Measurements from ENCODE around the gene SORCS2. TPM values are rescaled to one million over a fixed set of nuclear protein-coding genes. Genes with fewer than 3 reads are reported as not detected.

SORCS2 gene
- total RNA-seq, 4 donors from 2014 or later = 0.53 to 9.9 (median 0.90) TPM

DNA sequence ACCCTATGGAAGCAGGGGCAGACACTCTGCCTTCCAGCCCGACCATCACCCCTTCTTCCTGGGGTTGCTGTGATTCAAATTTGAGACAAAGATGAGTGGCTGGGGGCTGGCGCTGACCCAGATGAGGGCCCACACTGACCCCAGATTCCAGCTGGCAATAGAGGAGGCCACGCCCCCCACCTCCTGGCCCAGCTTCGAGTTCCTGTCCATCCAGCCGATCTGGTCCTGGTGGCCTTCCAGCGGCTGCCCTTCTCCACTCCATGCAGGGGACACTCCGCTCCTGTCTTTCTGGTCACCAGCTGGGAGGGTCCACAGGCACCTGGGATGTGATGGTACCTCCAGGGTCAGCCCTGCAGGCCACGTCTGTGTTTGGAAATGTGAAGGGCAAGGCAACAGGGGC, 340.9 kb downstream of the SORCS2 start:
- Histone ChIP-seq H3K36me3 (no peaks in the 10 kb centered on the region), H3K9me3 (no peaks in the 10 kb centered on the region), H3K4me1 (no peaks in the 10 kb centered on the region)

DNA sequence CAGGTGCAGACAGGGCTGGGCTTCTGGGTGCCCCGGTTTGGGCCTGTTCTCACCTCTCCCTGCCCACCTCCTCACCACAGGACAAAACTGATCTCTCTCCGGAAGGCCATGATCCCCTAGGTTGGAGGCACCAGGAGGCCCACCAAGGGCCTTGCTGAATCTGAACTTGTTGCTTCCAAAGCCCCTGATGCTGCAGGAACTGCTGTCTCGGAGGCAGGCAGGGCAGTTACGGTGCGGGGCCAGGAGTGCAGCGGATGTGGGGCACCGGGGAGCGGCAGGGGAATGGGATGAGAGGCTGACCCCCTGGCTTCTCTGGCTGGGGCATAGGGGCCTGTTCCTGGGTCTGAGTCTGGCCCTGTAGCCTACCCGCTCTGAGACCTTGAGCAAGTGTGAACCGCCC, 342.8 kb downstream of the SORCS2 start:
- Histone ChIP-seq H3K27ac (no peak overlapping the region), H3K4me1 (no peaks in the 10 kb centered on the region), H3K9me3 (peaks cover 0 to 9% (median 3%) of the 10 kb centered on the region in 4 donors), H3K27me3 (no peaks in the 10 kb centered on the region), H3K4me3 (no peak overlapping the region), H3K36me3 (no peaks in the 10 kb centered on the region)
- DNase-seq = no peak
- no peak for TF ChIP-seq POLR2A (IDR thresholded peaks at IDR 0.05)

More for the DNA sequence above, 340.9 kb downstream of the SORCS2 start:
- TF ChIP-seq, protein P1, sequence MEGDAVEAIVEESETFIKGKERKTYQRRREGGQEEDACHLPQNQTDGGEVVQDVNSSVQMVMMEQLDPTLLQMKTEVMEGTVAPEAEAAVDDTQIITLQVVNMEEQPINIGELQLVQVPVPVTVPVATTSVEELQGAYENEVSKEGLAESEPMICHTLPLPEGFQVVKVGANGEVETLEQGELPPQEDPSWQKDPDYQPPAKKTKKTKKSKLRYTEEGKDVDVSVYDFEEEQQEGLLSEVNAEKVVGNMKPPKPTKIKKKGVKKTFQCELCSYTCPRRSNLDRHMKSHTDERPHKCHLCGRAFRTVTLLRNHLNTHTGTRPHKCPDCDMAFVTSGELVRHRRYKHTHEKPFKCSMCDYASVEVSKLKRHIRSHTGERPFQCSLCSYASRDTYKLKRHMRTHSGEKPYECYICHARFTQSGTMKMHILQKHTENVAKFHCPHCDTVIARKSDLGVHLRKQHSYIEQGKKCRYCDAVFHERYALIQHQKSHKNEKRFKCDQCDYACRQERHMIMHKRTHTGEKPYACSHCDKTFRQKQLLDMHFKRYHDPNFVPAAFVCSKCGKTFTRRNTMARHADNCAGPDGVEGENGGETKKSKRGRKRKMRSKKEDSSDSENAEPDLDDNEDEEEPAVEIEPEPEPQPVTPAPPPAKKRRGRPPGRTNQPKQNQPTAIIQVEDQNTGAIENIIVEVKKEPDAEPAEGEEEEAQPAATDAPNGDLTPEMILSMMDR (IDR thresholded peaks at IDR 0.05) = no peak
- TF ChIP-seq POLR2A (IDR thresholded peaks at IDR 0.05) = no peak
- no peak overlapping the region for H3K4me3 ChIP-seq
- no peak for DNase-seq
- no peak overlapping the region for H3K27ac ChIP-seq
- H3K27me3 ChIP-seq = no peaks in the 10 kb centered on the region

- H3K27ac ChIP-seq = no peak overlapping the region
- DNase-seq = no peak
- no peaks in the 10 kb centered on the region for H3K27me3 ChIP-seq
- TF ChIP-seq POLR2A (IDR thresholded peaks at IDR 0.05) = no peak
- TF ChIP-seq, protein P1 (IDR thresholded peaks at IDR 0.05) = no peak
- H3K4me1 ChIP-seq = no peaks in the 10 kb centered on the region
- peaks cover 0 to 9% (median 3%) of the 10 kb centered on the region in 4 donors for H3K9me3 ChIP-seq
- H3K4me3 ChIP-seq = no peak overlapping the region
- H3K36me3 ChIP-seq = no peaks in the 10 kb centered on the region
These were observed 343.3 kb downstream of the SORCS2 start for GRCh38 chr4:7535619-7536018.

GRCh38 chr4:7536876-7537275, 344.5 kb downstream of the SORCS2 start:
- no peak for TF ChIP-seq POLR2A (IDR thresholded peaks at IDR 0.05)
- TF ChIP-seq, protein P1 (IDR thresholded peaks at IDR 0.05) = no peak
- H3K4me3 ChIP-seq = no peak overlapping the region
- H3K27me3 ChIP-seq = no peaks in the 10 kb centered on the region
- H3K9me3 ChIP-seq = peaks cover 0 to 9% (median 3%) of the 10 kb centered on the region in 4 donors
- no peaks in the 10 kb centered on the region for H3K36me3 ChIP-seq
- no peak overlapping the region for H3K27ac ChIP-seq
- no peak for DNase-seq
- no peaks in the 10 kb centered on the region for H3K4me1 ChIP-seq

GRCh38 chr4:7537853-7538400, 345.6 kb downstream of the SORCS2 start:
- Histone ChIP-seq H3K36me3 (no peaks in the 10 kb centered on the region), H3K27me3 (no peaks in the 10 kb centered on the region), H3K4me1 (no peaks in the 10 kb centered on the region), H3K4me3 (no peak overlapping the region), H3K9me3 (peaks cover 0 to 9% (median 3%) of the 10 kb centered on the region in 4 donors), H3K27ac (no peak overlapping the region)
- TF ChIP-seq, protein P1 (IDR thresholded peaks at IDR 0.05) = no peak
- TF ChIP-seq POLR2A (IDR thresholded peaks at IDR 0.05) = no peak
- DNase-seq = no peak

- TF ChIP-seq, protein P1 (IDR thresholded peaks at IDR 0.05) = no peak
- TF ChIP-seq POLR2A (IDR thresholded peaks at IDR 0.05) = no peak
- DNase-seq = no peak
- Histone ChIP-seq H3K27ac (no peak overlapping the region), H3K36me3 (no peaks in the 10 kb centered on the region), H3K27me3 (no peaks in the 10 kb centered on the region), H3K4me3 (no peak overlapping the region), H3K9me3 (peaks cover 0 to 9% (median 3%) of the 10 kb centered on the region in 4 donors), H3K4me1 (no peaks in the 10 kb centered on the region)
These were observed 346.2 kb downstream of the SORCS2 start for GRCh38 chr4:7538518-7538917.

Data from Peyer's patch (tissue), 4 donors.